GM12878 (cell line): ENCODE data around the gene PAX5.

Experiments
- CTCF ChIP-seq, 3 experiments: IDR thresholded peaks in 2 of 3; conservative IDR thresholded peaks in 1 of 3; 2 replicates each; pipeline ENCODE4 v1.5.1; 2011; ENCODE audit warnings: low read depth in 3 of 3, low read length in 3 of 3, mild to moderate bottlenecking in 3 of 3, control low read depth in 2 of 3, moderate library complexity in 2 of 3, inconsistent platforms in 1 of 3, mixed read lengths in 1 of 3; ENCODE audit not compliant: control insufficient read depth in 2 of 3, insufficient read depth in 1 of 3; ENCODE audit errors: extremely low read depth in 1 of 3
- E4F1 ChIP-seq: fragments of 450-650 bp; IDR thresholded peaks from 2 replicates; pipeline ENCODE4 v1.6.1; 2018; ENCODE audit warnings: borderline replicate concordance, mild to moderate bottlenecking; ENCODE audit not compliant: partially characterized antibody
- FOS ChIP-seq: IDR thresholded peaks from 3 replicates; pipeline ENCODE4 v1.6.1; 2011; ENCODE audit warnings: borderline replicate concordance; ENCODE audit not compliant: insufficient read length; ENCODE audit errors: extremely low read depth
- GABPA ChIP-seq: IDR thresholded peaks from 2 replicates; pipeline ENCODE4 v1.6.1; 2014; ENCODE audit warnings: antibody characterized with exemption, low read depth, mild to moderate bottlenecking, inconsistent platforms
- TAF1 ChIP-seq: IDR thresholded peaks from 2 replicates; pipeline ENCODE4 v1.6.1; 2011; ENCODE audit warnings: mild to moderate bottlenecking, low read depth, low read length, borderline replicate concordance
- TF ChIP-seq, protein P1 (sequence below): IDR thresholded peaks from 2 replicates; pipeline ENCODE4 v1.6.1; 2011; ENCODE audit warnings: low read depth, mild to moderate bottlenecking, low read length, moderate library complexity, borderline replicate concordance; ENCODE audit errors: extremely low read depth

GRCh38 chr9:36853233-36853632 is 180.8 kb downstream of the PAX5 start:
- TF ChIP-seq FOS (no peak), TAF1 (no peak), GABPA (no peak), CTCF (IDR thresholded peaks at IDR 0.05 in 2 of 3, conservative IDR thresholded peaks at IDR 0.05 in 1 of 3; ENCODE audit: control insufficient read depth in 2 of 3, extremely low read depth in 1 of 3, insufficient read depth in 1 of 3, low read depth in 3 of 3, low read length in 3 of 3) (no peak), E4F1 (no peak)
- TF ChIP-seq, protein P1, sequence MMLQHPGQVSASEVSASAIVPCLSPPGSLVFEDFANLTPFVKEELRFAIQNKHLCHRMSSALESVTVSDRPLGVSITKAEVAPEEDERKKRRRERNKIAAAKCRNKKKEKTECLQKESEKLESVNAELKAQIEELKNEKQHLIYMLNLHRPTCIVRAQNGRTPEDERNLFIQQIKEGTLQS, result no peak
